ENCODE measurements around the gene C10orf95.

The C10orf95 gene

GRCh38 chr10:102402512-102402896, 48.8 kb downstream of the C10orf95 start:
- Histone ChIP-seq H3K9me3 (ENCODE audit: control insufficient read depth, insufficient read depth, low read length) (no peaks in the 10 kb centered on the region), H3K9ac (ENCODE audit: low read depth, low read length) (no peak overlapping the region), H3K36me3 (ENCODE audit: control insufficient read depth, insufficient read depth, low read length) (peaks cover 49% of the 10 kb centered on the region), H3K4me3 (ENCODE audit: low read depth, low read length) (no peak overlapping the region), H3K4me1 (ENCODE audit: control insufficient read depth, insufficient read depth, low read length) (peaks cover 3% of the 10 kb centered on the region), H3K27me3 (ENCODE audit: control insufficient read depth, insufficient read depth, low read length) (peaks cover 3% of the 10 kb centered on the region)

- Histone ChIP-seq H3K27me3 (ENCODE audit: control insufficient read depth, insufficient read depth, low read length) (no peaks in the 10 kb centered on the region), H3K36me3 (ENCODE audit: control insufficient read depth, insufficient read depth, low read length) (peaks cover 55% of the 10 kb centered on the region), H3K4me3 (ENCODE audit: low read depth, low read length) (no peak overlapping the region), H3K4me1 (ENCODE audit: control insufficient read depth, insufficient read depth, low read length) (peaks cover 3% of the 10 kb centered on the region), H3K9ac (ENCODE audit: low read depth, low read length) (no peak overlapping the region), H3K9me3 (ENCODE audit: control insufficient read depth, insufficient read depth, low read length) (no peaks in the 10 kb centered on the region)
These were observed 49.4 kb downstream of the C10orf95 start for GRCh38 chr10:102401735-102402511.

GRCh38 chr10:102401342-102401654, 50.0 kb downstream of the C10orf95 start:
- H3K9ac ChIP-seq (ENCODE audit: low read depth, low read length) = no peak overlapping the region
- peaks cover 3% of the 10 kb centered on the region for H3K4me1 ChIP-seq (ENCODE audit: control insufficient read depth, insufficient read depth, low read length)
- H3K36me3 ChIP-seq (ENCODE audit: control insufficient read depth, insufficient read depth, low read length) = peaks cover 61% of the 10 kb centered on the region
- no peaks in the 10 kb centered on the region for H3K27me3 ChIP-seq (ENCODE audit: control insufficient read depth, insufficient read depth, low read length)
- no peaks in the 10 kb centered on the region for H3K9me3 ChIP-seq (ENCODE audit: control insufficient read depth, insufficient read depth, low read length)
- H3K4me3 ChIP-seq (ENCODE audit: low read depth, low read length) = no peak overlapping the region

- no peaks in the 10 kb centered on the region for H3K9me3 ChIP-seq (ENCODE audit: control insufficient read depth, insufficient read depth, low read length)
- no peak overlapping the region for H3K4me3 ChIP-seq (ENCODE audit: low read depth, low read length)
- peaks cover 3% of the 10 kb centered on the region for H3K4me1 ChIP-seq (ENCODE audit: control insufficient read depth, insufficient read depth, low read length)
- no peaks in the 10 kb centered on the region for H3K27me3 ChIP-seq (ENCODE audit: control insufficient read depth, insufficient read depth, low read length)
- no peak overlapping the region for H3K9ac ChIP-seq (ENCODE audit: low read depth, low read length)
- H3K36me3 ChIP-seq (ENCODE audit: control insufficient read depth, insufficient read depth, low read length) = peaks cover 61% of the 10 kb centered on the region
These were observed 50.6 kb downstream of the C10orf95 start for GRCh38 chr10:102400598-102401341.

GRCh38 chr10:102400076-102400475, 51.3 kb downstream of the C10orf95 start:
- H3K36me3 ChIP-seq (ENCODE audit: control insufficient read depth, insufficient read depth, low read length) = peaks cover 61% of the 10 kb centered on the region
- H3K4me3 ChIP-seq (ENCODE audit: low read depth, low read length) = peak overlapping the region; percentile 45
- peaks cover under 1% of the 10 kb centered on the region for H3K27me3 ChIP-seq (ENCODE audit: control insufficient read depth, insufficient read depth, low read length)
- H3K9me3 ChIP-seq (ENCODE audit: control insufficient read depth, insufficient read depth, low read length) = no peaks in the 10 kb centered on the region
- H3K9ac ChIP-seq (ENCODE audit: low read depth, low read length) = no peak overlapping the region
- peaks cover 3% of the 10 kb centered on the region for H3K4me1 ChIP-seq (ENCODE audit: control insufficient read depth, insufficient read depth, low read length)

All from iPS-15b (cell line).